ENCODE data around the gene ZFP36. TPM values are rescaled to one million over a fixed set of nuclear protein-coding genes. Genes with fewer than 3 reads are reported as not detected.

The ZFP36 gene
- total RNA-seq, 1 donor from 2014 or later: 3.1 TPM

DNA sequence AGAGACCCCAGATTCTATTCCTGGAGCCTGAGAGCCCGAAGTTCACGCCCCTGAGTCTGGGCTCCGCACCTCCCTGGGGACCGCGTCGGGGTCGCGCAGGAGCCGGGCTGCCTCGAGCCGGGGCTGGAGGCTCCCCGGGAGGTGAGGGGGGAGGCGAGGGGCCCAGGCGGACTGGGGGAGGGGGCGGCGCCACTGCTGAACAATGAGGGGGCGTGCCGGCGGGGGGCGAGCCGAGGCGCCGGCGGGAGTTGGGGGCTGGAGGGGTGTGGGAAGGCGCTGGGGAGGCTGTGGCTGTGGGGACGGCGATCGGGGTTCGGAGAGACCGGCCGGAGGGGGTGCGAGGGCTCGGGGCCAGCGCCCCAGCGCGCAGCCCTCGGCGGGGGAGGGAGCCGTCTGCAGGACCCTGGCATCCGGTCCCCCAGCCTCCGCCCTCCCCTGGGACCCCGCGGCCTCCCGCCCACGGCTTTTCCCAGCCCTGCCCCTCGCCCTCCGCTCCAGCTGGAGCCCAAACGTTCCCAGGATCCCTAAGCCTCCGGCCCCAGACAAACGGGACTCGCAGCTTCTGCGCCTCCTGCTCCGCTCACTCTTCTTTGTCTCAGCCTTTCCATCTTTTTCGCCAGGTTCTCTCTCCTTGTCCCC, 6.7 kb downstream of the ZFP36 start:
- Mint-ChIP-seq H3K27ac (ENCODE audit: unreplicated experiment) (peak overlapping the region; percentile 99), H3K27me3 (ENCODE audit: unreplicated experiment) (peaks cover 21% of the 10 kb centered on the region), H3K4me3 (ENCODE audit: unreplicated experiment) (peak overlapping the region; percentile 95), H3K36me3 (ENCODE audit: unreplicated experiment) (no peaks in the 10 kb centered on the region), H3K9me3 (ENCODE audit: unreplicated experiment) (peaks cover 28% of the 10 kb centered on the region), H3K4me1 (ENCODE audit: low read depth, unreplicated experiment) (peaks cover 25% of the 10 kb centered on the region)
- TF ChIP-seq, protein P1, sequence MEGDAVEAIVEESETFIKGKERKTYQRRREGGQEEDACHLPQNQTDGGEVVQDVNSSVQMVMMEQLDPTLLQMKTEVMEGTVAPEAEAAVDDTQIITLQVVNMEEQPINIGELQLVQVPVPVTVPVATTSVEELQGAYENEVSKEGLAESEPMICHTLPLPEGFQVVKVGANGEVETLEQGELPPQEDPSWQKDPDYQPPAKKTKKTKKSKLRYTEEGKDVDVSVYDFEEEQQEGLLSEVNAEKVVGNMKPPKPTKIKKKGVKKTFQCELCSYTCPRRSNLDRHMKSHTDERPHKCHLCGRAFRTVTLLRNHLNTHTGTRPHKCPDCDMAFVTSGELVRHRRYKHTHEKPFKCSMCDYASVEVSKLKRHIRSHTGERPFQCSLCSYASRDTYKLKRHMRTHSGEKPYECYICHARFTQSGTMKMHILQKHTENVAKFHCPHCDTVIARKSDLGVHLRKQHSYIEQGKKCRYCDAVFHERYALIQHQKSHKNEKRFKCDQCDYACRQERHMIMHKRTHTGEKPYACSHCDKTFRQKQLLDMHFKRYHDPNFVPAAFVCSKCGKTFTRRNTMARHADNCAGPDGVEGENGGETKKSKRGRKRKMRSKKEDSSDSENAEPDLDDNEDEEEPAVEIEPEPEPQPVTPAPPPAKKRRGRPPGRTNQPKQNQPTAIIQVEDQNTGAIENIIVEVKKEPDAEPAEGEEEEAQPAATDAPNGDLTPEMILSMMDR (IDR thresholded peaks at IDR 0.05; ENCODE audit: partially characterized antibody, unreplicated experiment): no peak
- peak; percentile 87 for DNase-seq

DNA sequence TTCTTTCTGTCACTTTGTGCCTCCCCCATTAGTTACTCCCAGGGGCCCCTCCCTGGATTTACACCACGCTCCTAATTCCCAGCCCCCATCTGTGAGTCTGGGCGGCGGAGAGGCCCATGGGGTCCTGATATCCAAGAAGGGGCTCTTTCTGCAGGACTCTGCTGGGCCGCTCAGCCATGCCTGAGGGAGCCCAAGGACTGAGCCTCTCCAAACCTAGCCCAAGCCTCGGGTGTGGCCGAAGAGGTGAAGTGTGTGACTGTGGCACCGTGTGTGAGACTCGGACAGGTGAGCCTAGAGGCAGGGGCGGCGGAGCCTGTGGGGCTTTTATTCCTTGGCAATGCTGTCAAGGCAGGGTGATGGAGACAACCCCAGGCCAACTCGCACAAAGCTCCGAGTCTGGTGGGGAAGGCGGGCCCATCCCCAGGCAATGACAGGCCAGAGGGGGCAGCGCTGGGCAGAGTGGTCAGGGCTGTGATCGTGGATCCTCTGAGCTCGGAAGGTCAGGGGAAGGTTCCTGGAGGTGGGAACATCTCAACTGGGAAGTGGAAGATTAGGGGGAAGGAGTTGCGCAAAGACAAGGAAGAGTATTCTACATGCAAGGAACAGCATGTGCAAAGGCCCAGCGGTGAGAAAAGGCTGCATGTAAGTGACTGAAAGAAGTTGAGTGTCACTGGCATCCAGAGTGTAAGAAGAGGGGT, 7.4 kb downstream of the ZFP36 start:
- Mint-ChIP-seq H3K36me3 (ENCODE audit: unreplicated experiment) (no peaks in the 10 kb centered on the region), H3K9me3 (ENCODE audit: unreplicated experiment) (peaks cover 26% of the 10 kb centered on the region), H3K4me3 (ENCODE audit: unreplicated experiment) (peak overlapping the region; percentile 95), H3K27ac (ENCODE audit: unreplicated experiment) (peak overlapping the region; percentile 99), H3K27me3 (ENCODE audit: unreplicated experiment) (peaks cover 20% of the 10 kb centered on the region), H3K4me1 (ENCODE audit: low read depth, unreplicated experiment) (peaks cover 20% of the 10 kb centered on the region)
- TF ChIP-seq, protein P1 (IDR thresholded peaks at IDR 0.05; ENCODE audit: partially characterized antibody, unreplicated experiment): no peak
- DNase-seq: peak; percentile 73

DNA sequence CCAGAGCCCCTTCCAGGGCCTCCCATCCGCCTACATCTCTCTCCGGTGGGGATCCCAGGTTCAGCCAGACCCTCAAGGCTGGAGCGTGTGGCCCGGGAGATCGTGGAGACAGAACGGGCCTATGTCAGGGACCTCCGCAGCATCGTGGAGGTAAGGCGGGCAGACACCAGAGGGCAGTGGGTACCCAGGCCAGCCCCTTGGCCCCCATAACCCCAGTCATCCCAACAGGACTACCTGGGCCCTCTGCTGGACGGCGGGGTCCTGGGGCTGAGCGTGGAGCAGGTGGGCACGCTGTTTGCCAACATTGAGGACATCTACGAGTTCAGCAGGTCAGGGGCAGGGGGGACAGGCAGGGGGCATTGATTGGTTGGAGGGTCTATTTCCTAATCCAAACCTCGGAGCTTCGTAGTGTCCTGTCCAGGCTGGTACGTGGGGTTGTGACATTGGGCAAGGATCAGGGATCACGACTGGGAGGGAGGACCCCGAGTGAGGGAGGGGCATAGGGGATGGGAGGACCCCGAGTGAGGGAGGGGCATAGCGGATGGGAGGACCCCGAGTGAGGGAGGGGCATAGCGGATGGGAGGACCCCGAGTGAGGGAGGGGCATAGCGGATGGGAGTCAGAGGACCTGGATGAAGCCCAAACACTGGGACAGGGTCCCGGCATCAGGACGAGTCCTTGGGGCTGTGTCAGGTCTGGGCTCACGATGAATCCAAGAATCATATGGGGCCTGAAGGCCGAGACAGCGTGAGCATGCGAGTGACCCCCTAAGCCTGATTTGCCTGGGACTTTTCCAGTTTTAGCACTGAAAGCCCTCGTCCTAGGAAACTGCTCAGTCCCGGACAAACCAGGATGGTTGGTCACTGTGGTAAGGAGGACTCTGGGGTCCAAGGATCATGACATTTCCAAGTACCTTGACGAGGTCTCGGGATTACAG, 8.7 kb downstream of the ZFP36 start:
- Mint-ChIP-seq H3K36me3 (ENCODE audit: unreplicated experiment) (no peaks in the 10 kb centered on the region), H3K9me3 (ENCODE audit: unreplicated experiment) (peaks cover 26% of the 10 kb centered on the region), H3K27me3 (ENCODE audit: unreplicated experiment) (peaks cover 21% of the 10 kb centered on the region), H3K4me3 (ENCODE audit: unreplicated experiment) (peak overlapping the region; percentile 95), H3K4me1 (ENCODE audit: low read depth, unreplicated experiment) (peaks cover 20% of the 10 kb centered on the region), H3K27ac (ENCODE audit: unreplicated experiment) (peak overlapping the region; percentile 48)
- TF ChIP-seq, protein P1 (IDR thresholded peaks at IDR 0.05; ENCODE audit: partially characterized antibody, unreplicated experiment): no peak
- DNase-seq: no peak

DNA sequence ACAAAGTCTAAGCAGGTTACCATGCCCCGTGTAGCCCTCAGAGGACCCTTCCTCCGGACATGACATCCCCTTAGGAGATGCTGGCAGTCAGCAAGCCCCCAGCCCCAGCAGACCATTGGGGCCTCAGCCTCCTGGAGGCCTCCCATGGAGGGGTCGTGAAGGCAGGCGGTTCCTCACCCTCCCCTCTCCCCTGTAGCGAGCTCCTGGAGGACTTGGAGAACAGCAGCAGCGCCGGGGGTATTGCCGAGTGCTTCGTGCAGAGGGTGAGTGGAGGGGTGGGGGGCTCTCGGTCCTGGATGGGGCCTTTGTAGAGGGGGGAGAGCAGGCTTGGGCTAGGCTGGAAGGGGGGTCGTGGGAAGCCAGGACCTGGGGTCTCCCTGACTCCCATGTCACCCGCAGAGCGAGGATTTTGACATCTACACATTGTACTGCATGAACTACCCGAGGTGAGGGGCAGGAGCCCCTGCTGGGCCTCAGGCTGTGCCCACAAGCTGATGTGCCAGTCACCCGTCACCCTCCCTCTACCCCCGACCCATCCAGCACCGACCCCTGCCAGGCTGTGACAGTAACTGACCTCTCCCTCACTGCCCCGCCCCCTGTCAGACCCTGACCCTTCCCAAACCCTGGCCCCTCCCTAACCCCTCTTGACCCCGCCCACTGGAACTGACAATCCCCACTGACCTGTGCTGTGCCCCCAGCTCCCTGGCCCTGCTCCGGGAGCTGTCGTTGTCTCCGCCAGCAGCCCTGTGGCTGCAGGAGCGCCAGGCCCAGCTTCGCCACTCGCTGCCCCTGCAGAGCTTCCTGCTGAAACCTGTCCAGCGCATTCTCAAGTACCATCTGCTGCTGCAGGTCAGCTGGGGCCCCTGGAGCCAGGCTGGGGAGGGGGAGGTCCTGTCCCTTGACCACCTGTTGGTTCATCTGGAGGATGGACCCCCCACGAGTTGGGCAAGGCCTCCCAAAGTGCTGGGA, 9.8 kb downstream of the ZFP36 start:
- Mint-ChIP-seq H3K4me1 (ENCODE audit: low read depth, unreplicated experiment) (peaks cover 13% of the 10 kb centered on the region), H3K27ac (ENCODE audit: unreplicated experiment) (no peak overlapping the region), H3K9me3 (ENCODE audit: unreplicated experiment) (peaks cover 22% of the 10 kb centered on the region), H3K4me3 (ENCODE audit: unreplicated experiment) (peak overlapping the region; percentile 38), H3K36me3 (ENCODE audit: unreplicated experiment) (no peaks in the 10 kb centered on the region), H3K27me3 (ENCODE audit: unreplicated experiment) (peaks cover 19% of the 10 kb centered on the region)
- TF ChIP-seq, protein P1 (IDR thresholded peaks at IDR 0.05; ENCODE audit: partially characterized antibody, unreplicated experiment): no peak
- peak; percentile 28 for DNase-seq

Measured in glutamatergic neuron (in vitro differentiated cells).